ENCODE results near the gene RCVRN. TPM values are rescaled to one million over a fixed set of nuclear protein-coding genes. Genes with fewer than 3 reads are reported as not detected.

Gene RCVRN
- total RNA-seq, 2 experiments from 2014 or later: not detected

GRCh38 chr17:9859781-9860180 is 45.3 kb downstream of the RCVRN start:
- ChIA-PET POLR2A (no interaction called here), CTCF (no interaction called here)
- H3K27ac Mint-ChIP-seq: no peak overlapping the region
- H3K4me3 Mint-ChIP-seq: no peak overlapping the region
- no peak for DNase-seq
- intact Hi-C loops (cut with micrococcal nuclease): no loop called here
- H3K4me1 Mint-ChIP-seq (ENCODE audit: low read depth): no peaks in the 10 kb centered on the region
- H3K36me3 Mint-ChIP-seq: no peaks in the 10 kb centered on the region
- peaks cover 1% of the 10 kb centered on the region for H3K27me3 Mint-ChIP-seq
- H3K9me3 Mint-ChIP-seq: peaks cover 9% of the 10 kb centered on the region

GRCh38 chr17:9855036-9855435 is 50.0 kb downstream of the RCVRN start:
- intact Hi-C loops (cut with micrococcal nuclease): no loop called here
- POLR2A ChIA-PET: interaction anchor here (0.6 kb wide), 1 partner anchor 1137 kb away, joined by 3 read pairs; no protein-coding TSS in a partner anchor
- no peaks in the 10 kb centered on the region for H3K4me1 Mint-ChIP-seq (ENCODE audit: low read depth)
- peaks cover 2% of the 10 kb centered on the region for H3K27me3 Mint-ChIP-seq
- peaks cover 5% of the 10 kb centered on the region for H3K9me3 Mint-ChIP-seq
- no peak overlapping the region for H3K4me3 Mint-ChIP-seq
- no peaks in the 10 kb centered on the region for H3K36me3 Mint-ChIP-seq
- CTCF ChIA-PET: no interaction called here
- no peak for DNase-seq
- H3K27ac Mint-ChIP-seq: no peak overlapping the region

- ChIA-PET CTCF (no interaction called here), POLR2A (no interaction called here)
- no peaks in the 10 kb centered on the region for H3K4me1 Mint-ChIP-seq (ENCODE audit: low read depth)
- H3K27ac Mint-ChIP-seq: no peak overlapping the region
- DNase-seq: no peak
- no peak overlapping the region for H3K4me3 Mint-ChIP-seq
- H3K9me3 Mint-ChIP-seq: peaks cover 5% of the 10 kb centered on the region
- H3K36me3 Mint-ChIP-seq: no peaks in the 10 kb centered on the region
- peaks cover 2% of the 10 kb centered on the region for H3K27me3 Mint-ChIP-seq
- intact Hi-C loops (cut with micrococcal nuclease): no loop called here
Observed at GRCh38 chr17:9854255-9854654, 50.8 kb downstream of the RCVRN start.

GRCh38 chr17:9850151-9850550 is 54.9 kb downstream of the RCVRN start:
- Mint-ChIP-seq H3K4me3 (no peak overlapping the region), H3K4me1 (ENCODE audit: low read depth) (no peaks in the 10 kb centered on the region), H3K36me3 (no peaks in the 10 kb centered on the region), H3K27me3 (peaks cover 2% of the 10 kb centered on the region), H3K9me3 (no peaks in the 10 kb centered on the region), H3K27ac (no peak overlapping the region)
- CTCF ChIA-PET: no interaction called here
- intact Hi-C loops (cut with micrococcal nuclease): no loop called here
- POLR2A ChIA-PET: no interaction called here
- DNase-seq: no peak

Other genes with a start within 250 kb of the RCVRN start
- gene DHRS7C, start 113.7 kb downstream of the RCVRN start, total RNA-seq: not detected
- not detected for gene GSG1L2, start 83.2 kb downstream of the RCVRN start, total RNA-seq
- not detected for gene GLP2R, start 79.3 kb downstream of the RCVRN start, total RNA-seq